Eye (tissue), 1 donor: ENCODE data around the gene PRKCQ.
A peak's percentile ranks its signal among the peaks of the same experiment; 100 is the strongest.
"Not testable (repeated sequence)": the region's sequence is repeated elsewhere in the genome, so short reads cannot be mapped to it uniquely, and the experiment has no call there.

ENCODE experiments used
- DNase-seq: peaks from one replicate; pipeline ENCODE4 v3.0.0-alpha.2; 2015

Gene PRKCQ

DNA sequence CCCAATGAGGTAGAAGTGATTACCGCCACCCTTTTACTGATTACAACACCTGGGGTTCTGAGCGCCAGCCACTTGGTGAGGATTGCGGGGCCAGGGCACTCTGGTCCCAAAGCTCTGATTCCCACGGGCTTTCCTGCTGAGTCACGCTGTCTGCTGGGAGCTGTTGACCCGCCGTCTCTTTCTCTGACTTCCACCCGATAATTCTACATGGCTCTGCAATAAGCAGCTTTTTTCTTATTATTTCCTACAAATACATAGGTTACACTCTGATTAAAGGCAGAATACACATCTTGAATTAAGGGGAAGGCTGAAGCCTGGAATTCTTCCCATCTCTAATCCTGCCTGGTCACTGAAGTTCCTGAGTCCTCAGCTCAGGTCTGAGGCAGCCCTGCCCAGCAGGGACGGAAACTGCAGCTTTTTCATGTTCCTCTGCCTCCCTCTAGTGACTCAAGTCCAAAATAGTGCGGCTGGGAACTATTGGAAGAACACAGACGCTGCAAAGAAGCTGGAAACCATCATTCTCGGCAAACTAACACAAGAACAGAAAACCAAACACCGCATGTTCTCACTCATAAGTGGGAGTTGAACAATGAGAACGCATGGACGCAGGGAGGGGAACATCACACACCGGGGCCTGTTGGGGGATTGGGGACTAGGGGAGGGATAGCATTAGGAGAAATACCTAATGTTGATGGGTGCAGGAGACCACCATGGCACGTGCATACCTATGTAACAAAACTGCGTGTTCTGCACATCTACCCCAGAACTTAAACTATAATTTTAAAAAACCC is 178.3 kb downstream of the PRKCQ start:
- peak; percentile 95 for DNase-seq

DNA sequence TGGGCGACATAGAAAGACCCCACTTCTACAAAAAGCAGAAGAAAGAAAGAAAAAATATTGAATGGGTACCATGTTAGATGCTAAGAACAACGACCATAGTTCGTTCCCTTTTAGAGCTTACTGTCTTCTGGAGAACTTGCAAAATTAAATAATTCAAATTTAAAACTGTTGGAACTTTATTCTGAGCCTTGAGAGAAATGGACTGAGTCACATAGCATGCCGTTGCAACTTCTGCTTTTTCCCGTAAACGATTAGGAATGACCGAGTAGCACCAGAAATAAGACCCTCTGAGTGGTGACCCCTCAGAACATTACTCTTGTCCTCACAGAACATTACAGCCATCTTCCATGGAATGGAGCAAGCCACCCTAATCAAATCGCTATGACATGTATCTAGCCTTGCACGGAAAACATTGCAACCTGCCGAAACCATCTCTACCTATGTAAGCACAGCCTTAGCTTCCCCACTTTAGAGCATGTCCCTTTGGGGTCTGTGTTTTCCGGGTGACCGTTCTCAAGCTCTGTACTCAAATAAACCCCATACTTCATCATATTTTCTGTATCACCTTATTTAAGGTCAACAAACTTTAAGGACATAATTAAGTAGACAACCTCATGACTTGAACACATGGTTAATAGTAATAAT is 179.1 kb downstream of the PRKCQ start:
- DNase-seq: no peak

DNA sequence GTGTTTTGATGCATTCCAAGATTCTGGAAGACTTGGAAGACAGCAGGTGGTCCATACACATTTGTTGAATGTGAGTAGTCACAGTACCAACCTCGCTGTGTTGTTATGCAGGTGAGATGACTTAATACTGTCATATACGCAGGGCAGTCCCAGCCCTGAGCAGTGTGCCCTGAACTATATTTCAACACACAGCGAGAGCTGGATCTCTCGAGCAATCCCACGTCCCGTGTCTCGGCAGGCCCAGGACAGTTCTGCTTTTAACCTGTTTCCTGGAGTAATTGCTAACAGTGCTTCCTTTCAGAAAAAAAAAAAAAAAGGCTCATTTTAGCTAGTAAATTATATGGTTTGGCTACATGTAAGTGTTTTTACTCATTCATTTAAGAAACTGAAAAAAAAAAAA is 179.7 kb downstream of the PRKCQ start:
- DNase-seq: no peak

DNA sequence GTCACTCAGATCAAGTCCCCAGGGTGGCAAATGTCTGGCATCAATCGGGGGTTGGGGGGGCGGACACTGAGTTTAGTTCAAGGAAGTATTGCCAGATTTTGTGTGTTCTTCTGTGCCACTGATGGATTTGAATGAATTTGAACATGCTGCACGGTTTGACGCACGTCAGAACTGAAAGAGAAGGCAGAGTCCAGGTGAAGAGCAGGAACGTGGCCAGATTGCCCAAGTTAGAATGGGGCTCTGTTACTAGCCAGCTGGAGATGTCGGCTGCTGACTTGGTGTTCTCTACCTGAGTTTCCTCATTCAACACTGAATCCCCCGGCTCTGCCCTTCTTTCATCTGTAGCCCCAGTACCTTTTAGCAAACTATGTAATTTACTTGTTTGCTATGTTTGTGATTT is 180.2 kb downstream of the PRKCQ start:
- DNase-seq: no peak

DNA sequence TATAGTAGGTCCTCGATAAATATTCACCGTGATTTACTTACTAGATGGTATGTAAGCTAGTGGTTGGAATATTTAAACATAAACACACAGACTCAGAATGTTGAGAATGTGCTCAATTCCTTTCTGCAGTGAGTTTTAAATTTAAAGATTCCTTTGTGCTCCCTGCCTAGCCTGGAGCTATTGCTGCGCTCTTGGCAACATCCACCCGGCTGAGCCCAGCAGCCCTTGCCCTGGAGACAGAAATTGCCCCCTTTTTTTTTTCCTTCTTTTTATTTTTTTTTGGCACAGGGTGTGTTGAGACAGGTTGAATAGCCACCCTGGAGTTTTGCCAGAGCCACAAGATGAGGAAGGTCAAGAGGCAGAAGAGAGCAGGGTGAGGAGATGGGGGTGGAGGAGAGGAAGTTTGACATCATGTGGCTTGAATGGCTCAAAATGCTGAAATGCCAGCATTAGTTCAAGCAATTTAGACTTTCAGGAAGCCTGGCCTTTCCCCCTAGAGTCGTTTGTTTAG is 180.8 kb downstream of the PRKCQ start:
- DNase-seq: peak; percentile 21

DNA sequence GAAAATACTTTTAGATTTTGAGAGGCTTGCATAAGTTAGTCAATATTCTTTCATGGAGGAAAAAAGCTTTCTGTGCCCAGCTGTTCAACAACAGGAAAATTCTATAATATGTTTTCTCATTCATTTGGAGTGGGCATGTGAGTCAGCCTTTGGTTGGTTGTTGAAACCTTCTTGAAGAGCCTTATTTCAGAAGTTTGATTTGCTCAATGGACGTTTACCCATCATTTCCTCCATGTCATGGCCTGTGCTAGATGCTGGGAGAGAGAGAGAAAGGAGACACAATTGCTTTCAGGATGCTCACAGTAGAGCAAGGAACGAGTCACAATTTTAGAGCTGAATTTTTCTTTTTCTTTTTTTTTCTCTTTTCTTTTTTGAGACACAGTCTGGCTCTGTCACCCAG is 181.7 kb downstream of the PRKCQ start:
- no peak for DNase-seq

DNA sequence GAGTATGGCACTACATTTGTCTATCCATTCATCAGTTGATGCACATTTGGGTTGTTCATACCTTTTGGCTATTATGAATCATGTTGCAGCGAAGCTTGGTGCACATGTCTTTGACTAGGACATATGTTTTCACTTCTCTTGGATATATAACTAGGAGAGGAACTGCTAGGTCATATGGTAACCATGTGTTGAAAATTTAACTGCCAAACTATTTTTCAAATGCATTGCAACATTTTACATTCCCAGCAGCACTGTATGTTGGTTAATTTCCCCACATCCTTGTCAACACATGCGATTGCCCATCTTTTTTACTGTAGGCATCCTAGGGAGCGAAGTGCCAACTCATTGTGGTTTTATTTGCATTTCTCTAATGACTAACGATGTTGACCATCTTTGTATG is 183.4 kb downstream of the PRKCQ start:
- DNase-seq: peak; percentile 57

DNA sequence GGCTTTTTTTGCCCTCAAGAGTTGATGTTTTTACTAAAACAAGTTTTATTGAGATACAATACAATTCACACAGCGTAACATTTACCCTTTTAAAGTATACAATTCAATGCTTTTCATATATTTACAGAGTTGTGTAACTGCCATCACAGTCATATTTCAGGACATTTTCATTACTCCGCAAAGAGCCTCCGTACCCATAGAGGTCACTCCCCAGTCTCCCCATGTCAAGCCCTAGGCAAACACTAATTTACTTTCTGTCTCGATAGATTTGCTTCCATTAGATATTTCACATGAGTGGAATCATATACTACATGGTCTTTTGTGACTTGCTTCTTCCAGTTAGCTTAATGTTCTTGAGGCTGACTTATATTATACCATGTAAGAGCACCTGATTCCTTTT is 183.8 kb downstream of the PRKCQ start:
- no peak for DNase-seq

DNA sequence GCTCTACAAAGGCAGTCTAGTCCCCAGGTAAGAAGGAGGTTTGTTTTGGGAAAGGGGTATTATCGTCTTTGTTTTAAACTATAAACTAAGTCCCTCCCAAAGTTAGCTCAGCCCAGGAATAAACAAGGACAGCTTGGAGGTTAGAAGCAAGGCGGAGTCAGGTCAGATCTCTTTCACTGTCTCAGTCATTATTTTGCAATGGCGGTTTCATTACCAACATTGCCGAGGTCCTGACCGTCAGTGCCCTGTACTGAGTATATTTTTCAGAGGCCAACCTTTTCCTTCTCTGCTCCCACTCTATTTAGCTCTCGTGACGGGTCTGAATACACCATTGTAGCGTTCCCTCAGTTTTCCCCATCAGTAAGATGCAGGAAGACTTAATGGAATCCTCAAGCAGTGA is 184.5 kb downstream of the PRKCQ start:
- no peak for DNase-seq

DNA sequence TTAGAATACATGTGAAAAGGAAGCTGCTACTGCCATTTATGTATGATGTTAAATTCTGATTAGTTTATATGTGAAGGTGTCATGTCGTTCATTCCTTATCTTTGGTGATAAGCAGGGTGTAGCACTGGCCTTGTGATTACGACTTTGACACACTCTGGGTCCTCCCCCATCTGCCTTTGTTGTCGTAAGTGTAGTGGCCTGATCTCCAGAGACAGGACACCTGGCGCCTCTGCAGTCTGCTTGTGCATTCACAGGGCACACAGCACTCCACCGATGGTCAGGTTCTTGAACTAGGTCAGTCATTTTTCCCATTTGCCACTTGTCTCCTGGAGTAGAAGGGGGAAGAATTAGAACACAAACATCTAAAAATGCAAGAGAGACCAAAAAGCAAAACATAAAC is 186.0 kb downstream of the PRKCQ start:
- DNase-seq: peak; percentile 27

DNA sequence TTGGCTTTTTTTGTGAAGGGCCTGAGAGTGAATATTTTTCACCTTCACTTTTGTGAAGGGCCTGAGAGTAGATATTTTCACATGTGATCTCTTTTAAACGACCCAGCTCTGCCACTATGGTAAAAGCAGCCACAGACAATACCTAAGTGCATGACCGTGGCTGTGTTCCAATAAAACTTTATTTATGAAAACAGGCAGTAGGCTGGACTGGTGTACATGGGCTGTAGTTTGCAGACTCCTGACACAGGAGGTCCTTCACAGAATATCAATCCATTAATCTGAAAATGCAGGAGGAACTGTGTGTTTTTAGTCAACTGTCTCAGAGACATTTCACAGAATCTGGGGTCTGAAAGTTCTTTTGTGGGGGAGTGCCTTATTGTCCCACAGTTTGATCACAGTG is 186.9 kb downstream of the PRKCQ start:
- DNase-seq: no peak

DNA sequence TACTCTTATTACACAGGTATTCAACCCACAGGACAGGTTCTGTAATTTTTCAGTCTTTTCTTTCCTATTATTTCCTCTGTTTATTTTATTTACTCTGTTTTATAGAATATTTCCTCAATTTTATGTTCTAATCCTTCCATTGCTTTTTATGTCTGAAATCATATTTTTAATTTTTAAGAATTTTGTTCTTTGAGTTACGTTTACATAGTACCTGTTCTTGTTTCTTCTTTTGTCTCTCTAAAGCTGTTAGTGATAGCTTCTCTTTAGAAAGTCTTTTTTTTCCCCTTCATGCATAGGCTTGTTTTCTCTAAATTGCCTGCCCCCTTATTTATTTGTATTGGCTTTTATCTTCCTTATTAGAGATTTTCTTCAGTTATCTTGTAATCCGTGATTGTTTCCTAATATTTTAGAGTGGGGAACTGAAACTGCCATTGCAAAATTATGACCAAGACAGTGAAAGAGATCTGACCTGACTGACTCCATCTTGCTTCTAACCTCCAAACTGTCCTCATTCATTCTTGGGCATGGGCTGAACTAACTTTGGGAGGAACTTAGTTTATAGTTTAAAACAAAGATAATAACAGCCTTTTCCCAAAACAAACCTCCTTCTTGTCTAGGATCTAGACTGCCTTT is 189.7 kb downstream of the PRKCQ start:
- DNase-seq: no peak

DNA sequence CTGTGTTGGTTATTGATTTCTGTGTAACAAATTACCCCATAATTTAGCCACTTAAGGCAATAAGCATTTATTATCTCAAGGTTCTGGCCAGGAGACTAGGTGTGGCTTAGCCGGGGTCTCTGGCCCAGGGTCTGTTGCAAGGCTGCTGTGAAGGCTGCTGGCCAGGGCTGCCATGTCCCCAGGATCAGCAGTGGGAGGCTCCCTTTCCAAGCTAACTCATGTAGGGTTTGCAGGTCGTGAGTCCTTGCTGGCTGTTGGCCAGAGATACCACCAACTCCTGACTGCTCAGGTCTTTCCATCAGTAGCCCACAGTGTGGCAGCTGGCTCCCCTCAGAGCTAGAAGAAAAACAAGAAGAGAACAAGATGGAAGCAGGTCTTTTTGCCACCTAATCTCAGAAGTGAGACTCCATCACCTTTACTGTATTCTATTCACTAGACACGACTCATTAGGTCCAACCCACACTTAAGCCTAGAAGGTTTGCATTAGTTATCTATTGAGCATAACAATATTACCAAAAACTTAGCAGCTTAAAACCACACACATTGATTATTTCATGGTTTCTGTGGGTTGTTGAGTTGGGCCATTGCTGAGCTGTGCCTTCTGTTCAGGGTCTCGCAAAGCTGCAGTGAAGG is 191.7 kb downstream of the PRKCQ start:
- no peak for DNase-seq

DNA sequence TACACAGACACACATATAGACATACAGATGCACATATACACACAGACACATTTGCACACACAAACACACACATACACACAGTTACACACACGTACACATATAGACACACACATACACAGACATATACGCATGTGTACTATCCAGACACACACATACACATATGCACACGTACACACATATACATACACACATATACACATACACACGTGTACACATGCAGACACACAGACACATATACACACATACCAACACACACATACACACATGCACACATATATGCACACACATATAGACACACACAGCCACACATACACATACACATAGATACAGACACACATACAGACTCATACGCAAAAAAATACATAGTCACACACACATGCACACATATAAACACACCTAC is 193.1 kb downstream of the PRKCQ start:
- DNase-seq: no peak

DNA sequence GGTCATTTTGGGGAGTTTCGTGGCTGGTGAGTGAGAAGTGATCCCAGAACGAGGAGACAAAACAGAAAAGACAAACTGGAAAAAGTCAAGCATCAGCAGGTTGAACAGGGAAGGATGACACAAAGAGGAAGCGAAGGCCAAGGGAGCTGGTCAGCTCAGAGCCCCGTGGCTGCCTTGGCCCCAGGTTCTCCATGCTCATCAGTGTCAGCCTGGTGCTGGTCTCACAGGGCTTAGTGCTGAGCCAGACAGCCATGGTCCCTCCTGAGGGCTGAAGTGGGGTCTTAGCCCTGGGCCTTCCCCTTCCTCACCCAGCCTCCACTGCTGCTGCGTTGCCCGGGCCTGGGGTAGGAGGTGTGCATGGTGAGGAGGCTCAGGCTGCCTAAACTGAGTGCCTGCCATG is 193.7 kb downstream of the PRKCQ start:
- no peak for DNase-seq

DNA sequence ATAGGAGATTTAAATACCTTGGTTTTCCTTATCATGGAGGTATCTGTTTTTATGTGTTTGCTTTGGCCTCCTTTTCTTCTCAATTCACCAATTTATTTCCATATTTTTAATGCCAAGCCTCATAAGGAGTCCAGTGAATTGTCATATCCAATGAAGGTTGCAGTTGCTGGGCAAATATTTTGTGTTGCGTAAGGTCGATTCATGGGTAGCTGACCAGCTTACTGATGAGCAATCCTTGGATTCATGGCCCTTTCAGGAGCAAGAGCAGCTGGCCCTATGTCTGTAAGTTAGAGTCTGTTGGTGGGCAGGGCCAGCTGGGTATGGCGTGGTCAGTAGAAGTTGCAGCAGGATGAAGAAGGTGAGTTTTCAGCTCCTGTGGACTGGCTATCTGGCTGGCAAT is 194.4 kb downstream of the PRKCQ start:
- DNase-seq: no peak

DNA sequence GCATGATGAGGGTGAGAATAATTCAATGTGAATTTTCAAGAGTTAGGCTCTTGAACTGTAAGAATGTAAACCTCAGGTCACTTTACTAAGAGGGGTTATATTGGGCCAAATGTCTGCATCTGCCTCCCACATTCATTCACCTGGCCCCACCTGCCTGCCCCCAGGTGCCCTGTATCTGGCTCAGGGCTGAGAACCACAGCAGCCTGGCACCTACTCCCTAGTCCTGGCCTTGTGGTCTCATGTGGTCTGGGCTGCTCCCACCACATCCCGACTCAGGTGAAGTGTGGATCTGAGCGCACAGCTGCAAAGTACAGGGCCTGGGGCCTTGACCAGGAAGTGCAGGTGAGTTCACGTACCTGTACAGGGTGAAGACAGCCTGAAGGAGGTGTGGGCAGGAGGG is 195.2 kb downstream of the PRKCQ start:
- no peak for DNase-seq

DNA sequence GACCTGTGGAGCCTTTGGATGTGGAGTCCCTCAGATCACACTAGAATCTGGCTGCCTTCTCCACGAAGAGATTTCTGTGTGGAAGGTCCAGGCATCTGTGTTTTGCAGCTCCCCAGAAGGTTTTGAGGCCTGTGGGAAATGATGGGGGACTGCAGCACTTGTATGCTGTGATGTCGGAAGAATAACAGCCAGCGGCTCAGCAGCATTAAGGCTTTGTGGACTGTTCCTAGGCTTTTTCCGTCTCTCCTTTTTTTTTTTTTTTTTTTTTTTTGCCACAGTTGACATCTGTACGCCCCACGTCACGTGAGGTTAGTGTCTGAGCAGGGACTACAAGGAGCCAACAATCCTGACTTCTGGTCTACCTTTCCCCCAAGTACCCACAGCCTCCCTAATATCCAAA is 196.0 kb downstream of the PRKCQ start:
- DNase-seq: no peak

DNA sequence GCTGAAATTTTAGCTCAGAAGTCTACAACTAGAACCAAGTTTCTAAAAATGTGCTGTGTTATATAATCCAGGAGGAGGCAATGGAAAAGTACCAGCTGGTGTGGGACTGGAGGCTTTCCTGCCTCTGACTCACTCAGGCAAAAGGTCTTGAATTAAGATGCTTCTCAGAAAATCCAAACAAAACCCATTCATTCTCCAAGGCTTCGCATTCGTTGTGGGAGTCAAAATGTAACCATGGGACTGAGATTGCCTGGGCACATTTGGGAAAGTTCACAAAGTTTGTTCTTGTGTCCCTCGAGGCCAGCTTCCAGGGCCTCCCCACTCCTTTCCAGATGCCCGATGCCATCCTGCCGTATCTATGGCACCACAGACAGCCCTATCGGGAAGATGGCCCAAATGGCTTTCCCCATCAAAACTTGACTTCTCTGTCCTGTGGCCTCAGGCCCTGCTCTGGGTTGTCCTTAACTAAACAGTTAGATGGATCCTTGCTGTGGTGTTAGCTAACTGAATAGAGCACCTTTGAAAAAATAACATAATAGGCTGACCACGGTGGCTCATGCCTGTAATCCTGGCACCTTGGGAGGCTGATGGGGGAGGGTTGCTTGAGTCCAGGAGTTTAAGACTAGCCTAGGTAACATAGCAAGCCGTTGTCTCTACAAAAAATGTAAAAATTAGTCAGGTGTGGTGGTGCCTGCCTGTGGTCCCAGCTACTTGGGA is 196.8 kb downstream of the PRKCQ start:
- DNase-seq: no peak

DNA sequence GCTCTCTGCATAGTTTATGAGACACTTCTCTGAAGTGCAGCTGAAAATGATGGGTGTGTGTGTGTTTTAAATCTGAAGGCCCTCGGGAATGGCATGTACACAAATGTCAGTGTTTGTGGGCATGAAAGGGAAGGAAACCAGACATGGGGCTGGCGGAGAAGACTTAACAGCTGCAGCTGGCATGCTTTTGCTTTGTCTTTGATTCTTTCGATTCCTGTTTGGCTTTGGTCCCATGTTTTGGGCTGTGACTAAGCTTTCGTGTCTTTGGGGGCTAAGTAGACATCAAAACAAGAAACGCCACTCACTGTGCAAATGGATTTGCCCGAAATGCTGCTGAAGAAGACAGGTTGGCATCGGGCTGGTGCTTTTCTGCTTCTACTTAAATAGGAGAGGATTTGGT is 198.0 kb downstream of the PRKCQ start:
- peak; percentile 17 for DNase-seq

DNA sequence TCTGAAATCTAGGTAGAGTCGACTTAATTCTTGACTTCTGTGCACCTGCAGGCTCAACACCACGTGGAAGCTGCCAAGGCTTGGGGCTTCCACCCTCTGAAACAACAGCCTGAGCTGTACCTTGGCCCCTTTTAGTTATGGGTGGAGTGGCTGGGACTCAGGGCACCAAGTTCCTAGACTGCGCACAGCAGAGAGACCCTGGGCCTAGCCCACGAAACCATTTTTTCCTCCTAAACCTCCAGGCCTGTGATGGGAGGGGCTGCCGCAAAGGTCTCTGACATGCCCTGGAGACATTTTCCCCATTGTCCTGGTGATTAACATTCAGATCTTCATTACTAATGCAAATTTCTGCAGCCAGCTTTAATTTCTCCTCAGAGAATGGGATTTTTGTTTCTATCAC is 199.6 kb downstream of the PRKCQ start:
- DNase-seq: not testable (repeated sequence)

DNA sequence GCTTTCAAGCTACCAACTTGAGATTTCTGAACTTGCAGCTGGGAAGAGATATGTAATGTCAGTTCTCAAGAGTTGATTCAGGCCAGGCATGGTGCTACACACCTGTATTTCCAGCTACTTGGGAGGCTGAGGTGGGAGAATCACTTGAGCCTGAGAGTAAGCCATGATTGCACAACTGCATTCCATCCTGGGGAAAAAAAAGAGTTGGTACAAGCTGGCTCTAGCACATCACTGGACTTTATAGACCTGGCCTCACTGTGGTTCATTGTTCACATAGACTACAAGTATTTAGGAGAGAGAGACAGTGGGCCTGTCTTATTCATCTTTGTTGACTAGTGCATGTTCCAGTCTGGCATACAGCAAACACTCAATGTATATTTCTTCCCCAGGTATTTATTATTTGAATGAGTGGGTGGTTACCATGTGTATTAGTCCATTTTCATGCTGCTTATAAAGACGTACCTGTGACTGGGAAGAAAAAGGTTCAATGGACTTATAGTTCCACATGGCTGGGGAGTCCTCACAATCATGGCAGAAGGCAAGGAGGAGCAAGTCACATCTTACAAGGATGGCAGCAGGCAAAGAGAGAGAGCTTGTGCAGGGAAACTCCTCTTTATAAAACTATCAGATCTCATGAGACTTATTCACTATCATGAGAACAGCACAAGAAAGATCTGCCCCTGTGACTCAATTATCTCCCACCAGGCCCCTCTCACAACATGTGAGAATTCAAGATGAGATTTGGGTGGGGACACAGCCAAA is 200.9 kb downstream of the PRKCQ start:
- no peak for DNase-seq
